ENCODE data around the gene ZNF133. TPM values are rescaled to one million over a fixed set of nuclear protein-coding genes. Genes with fewer than 3 reads are reported as not detected.

The ZNF133 gene
- polyA plus RNA-seq, 1 experiment = 13.3 TPM

DNA sequence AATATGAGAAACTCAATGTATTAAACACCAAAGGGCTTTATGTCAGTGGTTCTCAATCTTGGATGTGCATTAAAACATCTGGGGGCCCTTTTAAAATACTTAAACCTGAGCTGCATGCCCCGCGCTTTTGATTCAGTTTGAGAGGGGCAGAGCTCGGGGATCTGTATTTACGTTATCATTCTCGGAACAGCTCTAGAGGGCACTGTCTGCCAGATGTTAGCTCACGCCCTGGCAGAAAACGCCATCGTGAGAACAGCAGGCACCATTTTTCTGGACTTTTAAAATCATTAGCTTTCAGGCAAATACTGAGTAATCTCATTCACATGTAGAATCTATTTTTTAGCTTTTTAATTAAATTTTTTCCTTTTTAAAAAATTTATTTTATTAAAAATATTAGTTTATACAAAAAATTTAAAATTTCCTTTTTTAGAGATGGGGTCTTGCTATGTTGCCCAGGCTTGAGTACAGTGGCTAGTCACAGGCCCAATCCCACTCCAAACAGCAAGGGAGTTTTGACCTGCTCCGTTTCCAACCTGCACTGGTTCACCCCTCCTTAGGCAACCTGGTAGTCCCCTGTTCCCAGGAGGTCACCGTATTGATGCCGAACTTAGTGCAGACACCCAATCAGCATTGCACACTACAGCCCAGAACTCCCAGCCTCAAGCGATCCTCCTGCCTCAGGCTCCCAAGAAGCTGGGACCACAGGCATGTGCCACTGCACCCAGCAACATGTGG is 30.0 kb upstream of the ZNF133 start:
- TF ChIP-seq, protein P1, sequence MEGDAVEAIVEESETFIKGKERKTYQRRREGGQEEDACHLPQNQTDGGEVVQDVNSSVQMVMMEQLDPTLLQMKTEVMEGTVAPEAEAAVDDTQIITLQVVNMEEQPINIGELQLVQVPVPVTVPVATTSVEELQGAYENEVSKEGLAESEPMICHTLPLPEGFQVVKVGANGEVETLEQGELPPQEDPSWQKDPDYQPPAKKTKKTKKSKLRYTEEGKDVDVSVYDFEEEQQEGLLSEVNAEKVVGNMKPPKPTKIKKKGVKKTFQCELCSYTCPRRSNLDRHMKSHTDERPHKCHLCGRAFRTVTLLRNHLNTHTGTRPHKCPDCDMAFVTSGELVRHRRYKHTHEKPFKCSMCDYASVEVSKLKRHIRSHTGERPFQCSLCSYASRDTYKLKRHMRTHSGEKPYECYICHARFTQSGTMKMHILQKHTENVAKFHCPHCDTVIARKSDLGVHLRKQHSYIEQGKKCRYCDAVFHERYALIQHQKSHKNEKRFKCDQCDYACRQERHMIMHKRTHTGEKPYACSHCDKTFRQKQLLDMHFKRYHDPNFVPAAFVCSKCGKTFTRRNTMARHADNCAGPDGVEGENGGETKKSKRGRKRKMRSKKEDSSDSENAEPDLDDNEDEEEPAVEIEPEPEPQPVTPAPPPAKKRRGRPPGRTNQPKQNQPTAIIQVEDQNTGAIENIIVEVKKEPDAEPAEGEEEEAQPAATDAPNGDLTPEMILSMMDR (IDR thresholded peaks at IDR 0.05; ENCODE audit: low read depth, low read length) = no peak
- no peak overlapping the region for H3K27ac ChIP-seq (ENCODE audit: low read depth, low read length)
- no peak overlapping the region for H3K4me3 ChIP-seq (ENCODE audit: low read depth, low read length)
- POLR2A ChIA-PET = no interaction called here
- no peaks in the 10 kb centered on the region for H3K9me3 ChIP-seq (ENCODE audit: control insufficient read depth, insufficient read depth, low read length)
- CTCF ChIA-PET = interaction anchor here (0.6 to 0.9 kb wide), 4 partner anchors 11 to 753 kb away, joined by 3 to 4 read pairs (median 3); no protein-coding TSS in a partner anchor
- no peaks in the 10 kb centered on the region for H3K27me3 ChIP-seq (ENCODE audit: control insufficient read depth, insufficient read depth, low read length)
- DNase-seq (ENCODE audit: low read depth, low spot score) = no peak

DNA sequence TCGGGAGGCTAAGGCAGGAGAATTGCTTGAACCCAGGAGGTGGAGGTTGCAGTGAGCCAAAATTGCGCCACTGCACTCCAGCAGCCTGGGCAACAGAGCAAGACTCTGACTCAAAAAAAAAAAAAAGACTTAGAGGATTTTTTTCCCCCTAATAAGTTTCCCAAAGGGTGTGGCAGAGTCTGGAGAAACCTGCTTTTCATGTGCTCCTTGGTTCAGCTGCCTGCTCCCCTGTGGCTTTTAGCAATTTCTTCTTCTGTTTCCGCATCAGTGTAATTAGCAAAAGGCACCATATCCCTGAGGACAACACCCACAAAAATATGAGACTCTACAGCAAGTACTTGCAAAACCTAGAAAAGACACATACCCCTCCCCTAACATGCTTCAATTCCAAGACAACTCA is 28.6 kb upstream of the ZNF133 start:
- Histone ChIP-seq H3K4me3 (ENCODE audit: low read depth, low read length) (no peak overlapping the region), H3K27ac (ENCODE audit: low read depth, low read length) (no peak overlapping the region), H3K27me3 (ENCODE audit: control insufficient read depth, insufficient read depth, low read length) (peaks cover 3% of the 10 kb centered on the region), H3K9me3 (ENCODE audit: control insufficient read depth, insufficient read depth, low read length) (no peaks in the 10 kb centered on the region)
- CTCF ChIA-PET = interaction anchor here (0.7 kb wide), 1 partner anchor 175 kb away, joined by 4 read pairs; no protein-coding TSS in a partner anchor
- TF ChIP-seq, protein P1 (IDR thresholded peaks at IDR 0.05; ENCODE audit: low read depth, low read length) = no peak
- no peak for DNase-seq (ENCODE audit: low read depth, low spot score)
- POLR2A ChIA-PET = no interaction called here

DNA sequence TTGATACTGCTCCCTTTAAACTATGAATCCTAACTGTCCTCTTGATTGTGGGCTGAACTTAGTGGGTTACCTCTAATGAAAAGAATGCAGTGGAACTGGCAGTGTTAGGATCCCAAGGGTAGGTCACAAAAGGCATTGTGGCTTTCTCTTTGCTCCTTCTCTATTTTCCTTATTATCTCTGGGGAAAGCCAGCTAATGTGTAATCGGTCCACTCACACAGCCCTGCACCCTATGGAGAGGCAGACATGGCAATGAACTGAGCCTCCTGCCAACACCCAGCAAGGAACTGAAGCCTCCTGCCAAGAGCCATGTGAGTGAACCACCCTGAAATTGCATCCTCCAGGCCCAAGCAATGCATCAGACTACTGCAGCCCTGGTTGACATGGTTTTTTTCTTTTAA is 24.6 kb upstream of the ZNF133 start:
- TF ChIP-seq, protein P1 (IDR thresholded peaks at IDR 0.05; ENCODE audit: low read depth, low read length) = no peak
- ChIA-PET POLR2A (no interaction called here), CTCF (interaction anchor here (1.5 kb wide), 1 partner anchor 13 kb away, joined by 7 read pairs; no protein-coding TSS in a partner anchor)
- Histone ChIP-seq H3K27me3 (ENCODE audit: control insufficient read depth, insufficient read depth, low read length) (peaks cover 8% of the 10 kb centered on the region), H3K27ac (ENCODE audit: low read depth, low read length) (no peak overlapping the region), H3K9me3 (ENCODE audit: control insufficient read depth, insufficient read depth, low read length) (no peaks in the 10 kb centered on the region), H3K4me3 (ENCODE audit: low read depth, low read length) (no peak overlapping the region)
- no peak for DNase-seq (ENCODE audit: low read depth, low spot score)

DNA sequence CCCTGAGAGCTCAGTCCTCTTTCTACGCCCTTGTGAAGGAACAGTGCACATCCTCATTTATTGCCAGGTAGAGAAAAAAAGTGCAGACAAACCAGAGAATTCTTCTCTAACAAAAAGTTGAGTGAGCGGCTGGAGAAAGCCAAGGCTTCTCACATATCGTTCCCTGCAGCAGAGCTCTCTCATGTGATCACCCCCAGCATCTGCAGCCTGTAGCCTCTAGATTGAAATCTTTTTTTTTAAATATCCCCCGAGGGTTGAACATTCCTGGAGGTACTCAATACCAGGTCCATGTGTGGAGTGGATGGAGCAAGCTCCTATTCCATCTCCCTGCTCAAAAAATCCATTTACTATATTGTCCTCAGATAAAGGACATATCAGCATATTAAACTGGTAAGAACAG is 22.9 kb upstream of the ZNF133 start:
- no peak for DNase-seq (ENCODE audit: low read depth, low spot score)
- H3K27ac ChIP-seq (ENCODE audit: low read depth, low read length) = no peak overlapping the region
- peaks cover 10% of the 10 kb centered on the region for H3K27me3 ChIP-seq (ENCODE audit: control insufficient read depth, insufficient read depth, low read length)
- TF ChIP-seq, protein P1 (IDR thresholded peaks at IDR 0.05; ENCODE audit: low read depth, low read length) = no peak
- POLR2A ChIA-PET = no interaction called here
- CTCF ChIA-PET = no interaction called here
- no peak overlapping the region for H3K4me3 ChIP-seq (ENCODE audit: low read depth, low read length)
- no peaks in the 10 kb centered on the region for H3K9me3 ChIP-seq (ENCODE audit: control insufficient read depth, insufficient read depth, low read length)

DNA sequence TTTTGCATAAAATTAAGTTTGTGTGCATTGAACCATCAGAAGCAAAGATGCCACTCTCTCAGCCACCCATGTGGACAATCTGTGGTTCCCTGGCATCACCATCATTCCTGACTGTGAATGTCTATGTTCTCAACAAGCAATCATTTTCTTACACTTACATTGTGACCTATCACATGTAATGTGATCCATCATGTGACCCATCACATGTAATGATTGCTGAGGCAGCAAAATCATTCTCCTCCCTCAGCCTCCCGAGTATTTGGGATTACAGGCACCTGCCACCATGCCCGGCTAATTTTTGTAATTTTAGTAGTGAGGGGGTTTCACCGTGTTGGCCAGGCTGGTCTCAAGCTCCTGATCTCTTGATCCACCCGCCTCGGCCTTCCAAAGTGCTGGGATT is 22.0 kb upstream of the ZNF133 start:
- ChIA-PET CTCF (no interaction called here), POLR2A (no interaction called here)
- Histone ChIP-seq H3K4me3 (ENCODE audit: low read depth, low read length) (no peak overlapping the region), H3K27me3 (ENCODE audit: control insufficient read depth, insufficient read depth, low read length) (peaks cover 10% of the 10 kb centered on the region), H3K9me3 (ENCODE audit: control insufficient read depth, insufficient read depth, low read length) (no peaks in the 10 kb centered on the region), H3K27ac (ENCODE audit: low read depth, low read length) (no peak overlapping the region)
- TF ChIP-seq, protein P1 (IDR thresholded peaks at IDR 0.05; ENCODE audit: low read depth, low read length) = no peak
- no peak for DNase-seq (ENCODE audit: low read depth, low spot score)
